ENCODE measurements around the gene PTPRH. TPM values are rescaled to one million over a fixed set of nuclear protein-coding genes. Genes with fewer than 3 reads are reported as not detected.

Gene PTPRH
- polyA plus RNA-seq, 1 donor from 2014 or later: 0.54 TPM

DNA sequence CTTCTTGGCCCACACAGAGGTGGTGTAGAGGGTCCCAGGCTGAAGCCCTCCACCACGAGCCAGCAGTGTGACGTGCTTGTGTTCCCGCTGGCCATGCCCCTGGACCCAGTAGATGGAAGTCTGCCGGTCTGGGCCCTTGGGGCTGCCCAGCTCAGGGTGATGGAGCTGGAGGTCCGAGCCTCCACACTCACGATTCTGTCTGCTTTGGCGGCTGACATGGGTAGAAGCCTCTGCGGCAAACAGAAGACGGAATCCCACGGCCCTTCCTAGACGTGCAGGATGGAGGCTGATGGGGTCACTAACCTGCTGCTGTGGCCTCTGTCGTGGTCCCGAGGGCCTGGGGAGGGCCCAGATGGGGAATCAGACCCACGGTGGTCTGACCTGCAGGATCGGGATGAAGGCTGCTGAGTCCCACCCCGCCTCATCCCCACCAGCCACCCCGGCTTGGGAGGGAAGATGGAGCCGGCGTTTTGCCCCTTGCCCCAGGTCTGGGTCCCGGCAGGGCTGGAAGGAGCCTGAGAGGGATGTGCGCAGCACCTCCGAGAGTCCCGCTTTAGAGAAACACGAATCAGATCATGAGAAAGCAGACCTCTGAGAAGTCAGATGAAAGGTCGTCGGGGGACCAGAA, 14.9 kb upstream of the PTPRH start:
- no peak for TF ChIP-seq EZH2 (IDR thresholded peaks at IDR 0.05; ENCODE audit: borderline replicate concordance, insufficient read depth, low read length, poor library complexity, severe bottlenecking)
- TF ChIP-seq SMC3 (conservative IDR thresholded peaks at IDR 0.05; ENCODE audit: poor library complexity): no peak
- TF ChIP-seq RAD21 (conservative IDR thresholded peaks at IDR 0.05): no peak
- TF ChIP-seq MXI1 (conservative IDR thresholded peaks at IDR 0.05; ENCODE audit: poor library complexity, severe bottlenecking): no peak
- no peak for TF ChIP-seq EP300 (conservative IDR thresholded peaks at IDR 0.05; ENCODE audit: poor library complexity, severe bottlenecking)
- no peak for TF ChIP-seq POLR2AphosphoS5 (IDR thresholded peaks at IDR 0.05)
- TF ChIP-seq, protein P1, sequence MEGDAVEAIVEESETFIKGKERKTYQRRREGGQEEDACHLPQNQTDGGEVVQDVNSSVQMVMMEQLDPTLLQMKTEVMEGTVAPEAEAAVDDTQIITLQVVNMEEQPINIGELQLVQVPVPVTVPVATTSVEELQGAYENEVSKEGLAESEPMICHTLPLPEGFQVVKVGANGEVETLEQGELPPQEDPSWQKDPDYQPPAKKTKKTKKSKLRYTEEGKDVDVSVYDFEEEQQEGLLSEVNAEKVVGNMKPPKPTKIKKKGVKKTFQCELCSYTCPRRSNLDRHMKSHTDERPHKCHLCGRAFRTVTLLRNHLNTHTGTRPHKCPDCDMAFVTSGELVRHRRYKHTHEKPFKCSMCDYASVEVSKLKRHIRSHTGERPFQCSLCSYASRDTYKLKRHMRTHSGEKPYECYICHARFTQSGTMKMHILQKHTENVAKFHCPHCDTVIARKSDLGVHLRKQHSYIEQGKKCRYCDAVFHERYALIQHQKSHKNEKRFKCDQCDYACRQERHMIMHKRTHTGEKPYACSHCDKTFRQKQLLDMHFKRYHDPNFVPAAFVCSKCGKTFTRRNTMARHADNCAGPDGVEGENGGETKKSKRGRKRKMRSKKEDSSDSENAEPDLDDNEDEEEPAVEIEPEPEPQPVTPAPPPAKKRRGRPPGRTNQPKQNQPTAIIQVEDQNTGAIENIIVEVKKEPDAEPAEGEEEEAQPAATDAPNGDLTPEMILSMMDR (IDR thresholded peaks at IDR 0.05; ENCODE audit: poor library complexity, severe bottlenecking): no peak
- no peak for TF ChIP-seq TAF1 (IDR thresholded peaks at IDR 0.05; ENCODE audit: low read depth)
- TF ChIP-seq, protein P2, sequence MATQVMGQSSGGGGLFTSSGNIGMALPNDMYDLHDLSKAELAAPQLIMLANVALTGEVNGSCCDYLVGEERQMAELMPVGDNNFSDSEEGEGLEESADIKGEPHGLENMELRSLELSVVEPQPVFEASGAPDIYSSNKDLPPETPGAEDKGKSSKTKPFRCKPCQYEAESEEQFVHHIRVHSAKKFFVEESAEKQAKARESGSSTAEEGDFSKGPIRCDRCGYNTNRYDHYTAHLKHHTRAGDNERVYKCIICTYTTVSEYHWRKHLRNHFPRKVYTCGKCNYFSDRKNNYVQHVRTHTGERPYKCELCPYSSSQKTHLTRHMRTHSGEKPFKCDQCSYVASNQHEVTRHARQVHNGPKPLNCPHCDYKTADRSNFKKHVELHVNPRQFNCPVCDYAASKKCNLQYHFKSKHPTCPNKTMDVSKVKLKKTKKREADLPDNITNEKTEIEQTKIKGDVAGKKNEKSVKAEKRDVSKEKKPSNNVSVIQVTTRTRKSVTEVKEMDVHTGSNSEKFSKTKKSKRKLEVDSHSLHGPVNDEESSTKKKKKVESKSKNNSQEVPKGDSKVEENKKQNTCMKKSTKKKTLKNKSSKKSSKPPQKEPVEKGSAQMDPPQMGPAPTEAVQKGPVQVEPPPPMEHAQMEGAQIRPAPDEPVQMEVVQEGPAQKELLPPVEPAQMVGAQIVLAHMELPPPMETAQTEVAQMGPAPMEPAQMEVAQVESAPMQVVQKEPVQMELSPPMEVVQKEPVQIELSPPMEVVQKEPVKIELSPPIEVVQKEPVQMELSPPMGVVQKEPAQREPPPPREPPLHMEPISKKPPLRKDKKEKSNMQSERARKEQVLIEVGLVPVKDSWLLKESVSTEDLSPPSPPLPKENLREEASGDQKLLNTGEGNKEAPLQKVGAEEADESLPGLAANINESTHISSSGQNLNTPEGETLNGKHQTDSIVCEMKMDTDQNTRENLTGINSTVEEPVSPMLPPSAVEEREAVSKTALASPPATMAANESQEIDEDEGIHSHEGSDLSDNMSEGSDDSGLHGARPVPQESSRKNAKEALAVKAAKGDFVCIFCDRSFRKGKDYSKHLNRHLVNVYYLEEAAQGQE (IDR thresholded peaks at IDR 0.05; ENCODE audit: borderline replicate concordance): no peak
- Histone ChIP-seq H3K27me3 (ENCODE audit: insufficient read depth, low read depth, low read length) (no peaks in the 10 kb centered on the region), H3K9me3 (ENCODE audit: low read length) (no peaks in the 10 kb centered on the region), H3K4me3 (ENCODE audit: low read length) (no peak overlapping the region), H3K9me2 (ENCODE audit: insufficient read depth, low read length) (no peaks in the 10 kb centered on the region), H3F3A (ENCODE audit: insufficient read depth, low read length, poor library complexity, severe bottlenecking) (no peaks in the 10 kb centered on the region), H3K36me3 (ENCODE audit: insufficient read depth, low read length) (no peaks in the 10 kb centered on the region), H2AFZ (ENCODE audit: low read depth, low read length) (no peak overlapping the region), H3K27ac (ENCODE audit: low read length) (no peak overlapping the region), H3K79me2 (replicated peaks; ENCODE audit: insufficient read depth, low read length) (no peaks in the 10 kb centered on the region), H3K4me2 (ENCODE audit: low read length) (no peak overlapping the region), H3K9ac (ENCODE audit: low read length) (no peak overlapping the region), H4K20me1 (ENCODE audit: insufficient read depth) (no peaks in the 10 kb centered on the region)

DNA sequence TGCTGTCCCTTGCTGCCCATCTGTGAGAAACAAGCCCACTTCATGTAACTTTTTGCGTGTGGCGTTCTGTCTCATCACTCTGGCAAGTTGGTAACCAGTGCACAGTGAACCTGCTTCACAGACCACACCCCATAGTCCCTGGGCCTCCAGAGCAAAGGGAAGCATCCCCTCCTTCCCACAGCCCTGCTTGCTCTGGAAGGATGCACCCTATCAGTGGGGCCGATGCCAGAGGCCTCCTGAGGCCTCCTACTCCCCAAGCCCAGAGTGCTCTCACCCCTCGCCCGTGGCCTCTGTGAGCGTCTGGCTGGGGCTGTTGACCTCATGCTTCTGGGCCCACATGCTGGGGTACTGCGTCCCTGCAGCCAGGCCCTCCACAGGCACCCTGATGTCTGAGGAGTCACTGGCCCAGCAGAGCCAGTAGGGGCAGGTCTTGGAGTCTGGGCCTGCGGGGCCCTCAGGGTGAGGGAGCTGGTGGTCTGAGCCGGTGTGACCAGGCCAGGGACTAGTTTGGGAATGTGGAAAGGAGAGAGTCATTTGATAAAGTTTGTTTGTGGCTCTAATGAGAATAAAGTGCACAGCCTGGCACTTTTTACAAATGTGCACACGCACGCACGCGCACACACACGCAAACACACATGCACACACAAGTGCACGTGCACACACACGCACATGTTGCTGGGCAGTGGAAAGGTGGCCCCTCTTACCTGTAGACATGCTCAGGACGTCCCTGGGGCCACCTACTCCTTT, 14.2 kb upstream of the PTPRH start:
- TF ChIP-seq, protein P2 (IDR thresholded peaks at IDR 0.05; ENCODE audit: borderline replicate concordance): no peak
- TF ChIP-seq EZH2 (IDR thresholded peaks at IDR 0.05; ENCODE audit: borderline replicate concordance, insufficient read depth, low read length, poor library complexity, severe bottlenecking) (no peak), RAD21 (conservative IDR thresholded peaks at IDR 0.05) (no peak), POLR2AphosphoS5 (IDR thresholded peaks at IDR 0.05) (no peak)
- H3K9ac ChIP-seq (ENCODE audit: low read length): no peak overlapping the region

More for the DNA sequence above, 14.2 kb upstream of the PTPRH start:
- H3K4me3 ChIP-seq (ENCODE audit: low read length): no peak overlapping the region
- no peak overlapping the region for H3K27ac ChIP-seq (ENCODE audit: low read length)
- no peaks in the 10 kb centered on the region for H4K20me1 ChIP-seq (ENCODE audit: insufficient read depth)
- H3F3A ChIP-seq (ENCODE audit: insufficient read depth, low read length, poor library complexity, severe bottlenecking): no peaks in the 10 kb centered on the region
- H3K9me2 ChIP-seq (ENCODE audit: insufficient read depth, low read length): no peaks in the 10 kb centered on the region
- no peaks in the 10 kb centered on the region for H3K9me3 ChIP-seq (ENCODE audit: low read length)
- H3K36me3 ChIP-seq (ENCODE audit: insufficient read depth, low read length): no peaks in the 10 kb centered on the region
- H2AFZ ChIP-seq (ENCODE audit: low read depth, low read length): no peak overlapping the region
- no peaks in the 10 kb centered on the region for H3K79me2 ChIP-seq (replicated peaks; ENCODE audit: insufficient read depth, low read length)
- no peaks in the 10 kb centered on the region for H3K27me3 ChIP-seq (ENCODE audit: insufficient read depth, low read depth, low read length)
- no peak overlapping the region for H3K4me2 ChIP-seq (ENCODE audit: low read length)

Data from neural cell (in vitro differentiated cells).